ENCODE data around the gene SLC13A3.

The SLC13A3 gene

GRCh38 chr20:46552460-46553420, 98.5 kb downstream of the SLC13A3 start:
- Histone ChIP-seq H3K4ac (ENCODE audit: low read depth in 1 of 2, low read length in 2 of 2) (no peak overlapping the region), H3K9me3 (ENCODE audit: control insufficient read depth, low read length) (no peaks in the 10 kb centered on the region), H2BK15ac (ENCODE audit: low read depth, poor library complexity, severe bottlenecking) (no peak overlapping the region), H3K27me3 (ENCODE audit: control insufficient read depth in 1 of 2, insufficient read depth in 1 of 2, low read length in 2 of 2) (peaks cover 0 to 8% of the 10 kb centered on the region in 2 experiments), H3K4me2 (ENCODE audit: low read length, poor library complexity, severe bottlenecking) (no peak overlapping the region), H2BK12ac (ENCODE audit: low read length in 2 of 2) (no peak overlapping the region), H3K79me1 (replicated peaks; ENCODE audit: low read length, poor library complexity, severe bottlenecking) (no peaks in the 10 kb centered on the region), H2BK120ac (ENCODE audit: low read depth, low read length) (no peak overlapping the region), H2AFZ (ENCODE audit: low read depth, low read length) (no peak overlapping the region), H3K14ac (ENCODE audit: low read length in 2 of 2) (no peak overlapping the region), H3K4me1 (ENCODE audit: control insufficient read depth, insufficient read depth, low read depth, low read length) (no peaks in the 10 kb centered on the region), H3K23ac (ENCODE audit: low read length in 2 of 2) (no peak overlapping the region), H3K18ac (ENCODE audit: low read depth in 1 of 2, low read length in 2 of 2) (no peak overlapping the region), H3K9ac (ENCODE audit: low read length) (no peak overlapping the region), H3K36me3 (ENCODE audit: control insufficient read depth in 1 of 2, insufficient read depth in 2 of 2, low read depth in 1 of 2, low read length in 2 of 2) (no peaks in the 10 kb centered on the region), H4K8ac (ENCODE audit: low read length) (no peak overlapping the region), H4K91ac (ENCODE audit: low read length) (no peak overlapping the region), H3K27ac (ENCODE audit: low read length, poor library complexity, severe bottlenecking) (no peak overlapping the region), H3K4me3 (ENCODE audit: insufficient read depth in 1 of 2, low read depth in 1 of 2, low read length in 2 of 2) (no peak overlapping the region), H2AK5ac (ENCODE audit: low read length, severe bottlenecking) (no peak overlapping the region), H2BK5ac (ENCODE audit: low read depth, low read length, poor library complexity, severe bottlenecking) (no peak overlapping the region)
- DNase-seq, result no peak
- WGBS, result 71% methylated on average over 4 of the region's 4 CpGs

- no peak overlapping the region for H2BK5ac ChIP-seq (ENCODE audit: low read depth, low read length, poor library complexity, severe bottlenecking)
- H2BK12ac ChIP-seq (ENCODE audit: low read length in 2 of 2), result no peak overlapping the region
- no peaks in the 10 kb centered on the region for H3K9me3 ChIP-seq (ENCODE audit: control insufficient read depth, low read length)
- no peak overlapping the region for H4K91ac ChIP-seq (ENCODE audit: low read length)
- no peak overlapping the region for H2BK15ac ChIP-seq (ENCODE audit: low read depth, poor library complexity, severe bottlenecking)
- no peak overlapping the region for H4K8ac ChIP-seq (ENCODE audit: low read length)
- H3K79me1 ChIP-seq (replicated peaks; ENCODE audit: low read length, poor library complexity, severe bottlenecking), result no peaks in the 10 kb centered on the region
- H3K18ac ChIP-seq (ENCODE audit: low read depth in 1 of 2, low read length in 2 of 2), result no peak overlapping the region
- no peak overlapping the region for H3K9ac ChIP-seq (ENCODE audit: low read length)
- no peak overlapping the region for H3K4me3 ChIP-seq (ENCODE audit: insufficient read depth in 1 of 2, low read depth in 1 of 2, low read length in 2 of 2)
- no peak overlapping the region for H3K23ac ChIP-seq (ENCODE audit: low read length in 2 of 2)
- no peak overlapping the region for H3K27ac ChIP-seq (ENCODE audit: low read length, poor library complexity, severe bottlenecking)
- H3K4me2 ChIP-seq (ENCODE audit: low read length, poor library complexity, severe bottlenecking), result no peak overlapping the region
- no peak for DNase-seq
- H3K4ac ChIP-seq (ENCODE audit: low read depth in 1 of 2, low read length in 2 of 2), result no peak overlapping the region
- H3K27me3 ChIP-seq (ENCODE audit: control insufficient read depth in 1 of 2, insufficient read depth in 1 of 2, low read length in 2 of 2), result peaks cover 4 to 10% of the 10 kb centered on the region in 2 experiments
- no peak overlapping the region for H3K14ac ChIP-seq (ENCODE audit: low read length in 2 of 2)
- no peaks in the 10 kb centered on the region for H3K36me3 ChIP-seq (ENCODE audit: control insufficient read depth in 1 of 2, insufficient read depth in 2 of 2, low read depth in 1 of 2, low read length in 2 of 2)
- no peak overlapping the region for H2AK5ac ChIP-seq (ENCODE audit: low read length, severe bottlenecking)
- H2AFZ ChIP-seq (ENCODE audit: low read depth, low read length), result no peak overlapping the region
- H3K4me1 ChIP-seq (ENCODE audit: control insufficient read depth, insufficient read depth, low read depth, low read length), result no peaks in the 10 kb centered on the region
- no peak overlapping the region for H2BK120ac ChIP-seq (ENCODE audit: low read depth, low read length)
- 77% methylated on average over 12 of the region's 12 CpGs for WGBS
These were observed 99.5 kb downstream of the SLC13A3 start for GRCh38 chr20:46551522-46552381.

GRCh38 chr20:46550461-46550860, 100.8 kb downstream of the SLC13A3 start, which contains the start of gene OCSTAMP:
OCSTAMP (minus strand) TSS chr20:46550654; CDS start chr20:46550560, 94 bp downstream.
- Histone ChIP-seq H2BK5ac (ENCODE audit: low read depth, low read length, poor library complexity, severe bottlenecking) (no peak within 1 kb of the TSS), H4K91ac (ENCODE audit: low read length) (no peak within 1 kb of the TSS), H3K4me1 (ENCODE audit: control insufficient read depth, insufficient read depth, low read depth, low read length) (no peaks in the 10 kb centered on the region), H3K36me3 (ENCODE audit: control insufficient read depth in 1 of 2, insufficient read depth in 2 of 2, low read depth in 1 of 2, low read length in 2 of 2) (no peaks in the 10 kb centered on the region), H3K4me3 (ENCODE audit: insufficient read depth in 1 of 2, low read depth in 1 of 2, low read length in 2 of 2) (no peak within 1 kb of the TSS), H4K8ac (ENCODE audit: low read length) (no peak within 1 kb of the TSS), H2AFZ (ENCODE audit: low read depth, low read length) (no peak within 1 kb of the TSS), H2BK15ac (ENCODE audit: low read depth, poor library complexity, severe bottlenecking) (no peak within 1 kb of the TSS), H3K9me3 (ENCODE audit: control insufficient read depth, low read length) (no peaks in the 10 kb centered on the region), H3K27me3 (ENCODE audit: control insufficient read depth in 1 of 2, insufficient read depth in 1 of 2, low read length in 2 of 2) (peaks cover 0 to 11% of the 10 kb centered on the region in 2 experiments), H3K14ac (ENCODE audit: low read length in 2 of 2) (no peak within 1 kb of the TSS), H2AK5ac (ENCODE audit: low read length, severe bottlenecking) (no peak within 1 kb of the TSS), H3K79me1 (replicated peaks; ENCODE audit: low read length, poor library complexity, severe bottlenecking) (no peaks in the 10 kb centered on the region), H3K23ac (ENCODE audit: low read length in 2 of 2) (no peak within 1 kb of the TSS), H3K18ac (ENCODE audit: low read depth in 1 of 2, low read length in 2 of 2) (no peak within 1 kb of the TSS), H2BK12ac (ENCODE audit: low read length in 2 of 2) (no peak within 1 kb of the TSS), H3K27ac (ENCODE audit: low read length, poor library complexity, severe bottlenecking) (no peak within 1 kb of the TSS), H2BK120ac (ENCODE audit: low read depth, low read length) (no peak within 1 kb of the TSS), H3K4ac (ENCODE audit: low read depth in 1 of 2, low read length in 2 of 2) (no peak within 1 kb of the TSS), H3K4me2 (ENCODE audit: low read length, poor library complexity, severe bottlenecking) (no peak within 1 kb of the TSS), H3K9ac (ENCODE audit: low read length) (no peak within 1 kb of the TSS)
- DNase-seq, result no peak
- 78% methylated on average over 7 of the region's 9 CpGs for WGBS
